ENCODE measurements around the gene NTSR1. TPM values are rescaled to one million over a fixed set of nuclear protein-coding genes. Genes with fewer than 3 reads are reported as not detected.
A peak's percentile ranks its signal among the peaks of the same experiment; 100 is the strongest.

NTSR1 gene
- total and polyA plus RNA-seq, 8 donors = 0.03 to 3.5 (median 0.12) TPM

GRCh38 chr20:62661647-62662046, 47.0 kb upstream of the NTSR1 start:
- intact Hi-C loops (cut with DNase I) = no loop called here
- no peak for TF ChIP-seq CTCF (IDR thresholded peaks at IDR 0.05)

GRCh38 chr20:62662422-62662821, 46.2 kb upstream of the NTSR1 start:
- Histone ChIP-seq H3K9me3 (no peaks in the 10 kb centered on the region), H3K27ac (peak overlapping the region in 1 of 2 donors; percentile 61), H3K4me1 (peaks cover 0 to 60% of the 10 kb centered on the region in 2 donors), H3K36me3 (peaks cover 0 to 79% of the 10 kb centered on the region in 2 donors), H3K4me3 (no peak overlapping the region), H3K27me3 (peaks cover 0 to 23% of the 10 kb centered on the region in 2 donors)
- DNase-seq (no peak), ATAC-seq (peak; percentile 22)
- intact Hi-C loops (cut with DNase I) = no loop called here
- TF ChIP-seq CTCF (IDR thresholded peaks at IDR 0.05) = no peak

More at GRCh38 chr20:62661647-62662046, 47.0 kb upstream of the NTSR1 start:
- ATAC-seq = no peak
- H3K4me3 ChIP-seq = no peak overlapping the region
- DNase-seq = no peak
- peaks cover 0 to 53% of the 10 kb centered on the region in 2 donors for H3K4me1 ChIP-seq
- peak overlapping the region in 1 of 2 donors; percentile 61 for H3K27ac ChIP-seq
- H3K27me3 ChIP-seq = peaks cover 0 to 16% of the 10 kb centered on the region in 2 donors
- peaks cover 0 to 86% of the 10 kb centered on the region in 2 donors for H3K36me3 ChIP-seq
- no peaks in the 10 kb centered on the region for H3K9me3 ChIP-seq

GRCh38 chr20:62663145-62664018, 45.3 kb upstream of the NTSR1 start:
- intact Hi-C loops (cut with DNase I) = no loop called here
- peaks cover 0 to 63% of the 10 kb centered on the region in 2 donors for H3K4me1 ChIP-seq
- no peak overlapping the region for H3K27ac ChIP-seq
- H3K9me3 ChIP-seq = no peaks in the 10 kb centered on the region
- ATAC-seq (no peak), DNase-seq (no peak)
- H3K36me3 ChIP-seq = peaks cover 0 to 79% of the 10 kb centered on the region in 2 donors
- peaks cover 0 to 32% of the 10 kb centered on the region in 2 donors for H3K27me3 ChIP-seq
- H3K4me3 ChIP-seq = no peak overlapping the region
- no peak for TF ChIP-seq CTCF (IDR thresholded peaks at IDR 0.05)

GRCh38 chr20:62664019-62664971, 44.3 kb upstream of the NTSR1 start:
- H3K4me3 ChIP-seq = no peak overlapping the region
- H3K27ac ChIP-seq = no peak overlapping the region
- no peaks in the 10 kb centered on the region for H3K9me3 ChIP-seq
- no peak for TF ChIP-seq CTCF (IDR thresholded peaks at IDR 0.05)
- peaks cover 0 to 79% of the 10 kb centered on the region in 2 donors for H3K36me3 ChIP-seq
- intact Hi-C loops (cut with DNase I) = no loop called here
- ATAC-seq = no peak
- DNase-seq = no peak
- peaks cover 0 to 40% of the 10 kb centered on the region in 2 donors for H3K27me3 ChIP-seq
- H3K4me1 ChIP-seq = peaks cover 0 to 61% of the 10 kb centered on the region in 2 donors
